NCI-H446 (cell line): Measurements from ENCODE around the gene DMBX1.
A peak's percentile ranks its signal among the peaks of the same experiment; 100 is the strongest.

Source experiments
- DNase-seq, 2 experiments: peaks; one replicate each; lab custom pipeline; 2025; lab: John Stamatoyannopoulos, UW

Gene DMBX1

GRCh38 chr1:46525253-46525983 is 35.8 kb downstream of the DMBX1 start:
- DNase-seq: peak in 1 of 2 experiments; percentile 44

DNA sequence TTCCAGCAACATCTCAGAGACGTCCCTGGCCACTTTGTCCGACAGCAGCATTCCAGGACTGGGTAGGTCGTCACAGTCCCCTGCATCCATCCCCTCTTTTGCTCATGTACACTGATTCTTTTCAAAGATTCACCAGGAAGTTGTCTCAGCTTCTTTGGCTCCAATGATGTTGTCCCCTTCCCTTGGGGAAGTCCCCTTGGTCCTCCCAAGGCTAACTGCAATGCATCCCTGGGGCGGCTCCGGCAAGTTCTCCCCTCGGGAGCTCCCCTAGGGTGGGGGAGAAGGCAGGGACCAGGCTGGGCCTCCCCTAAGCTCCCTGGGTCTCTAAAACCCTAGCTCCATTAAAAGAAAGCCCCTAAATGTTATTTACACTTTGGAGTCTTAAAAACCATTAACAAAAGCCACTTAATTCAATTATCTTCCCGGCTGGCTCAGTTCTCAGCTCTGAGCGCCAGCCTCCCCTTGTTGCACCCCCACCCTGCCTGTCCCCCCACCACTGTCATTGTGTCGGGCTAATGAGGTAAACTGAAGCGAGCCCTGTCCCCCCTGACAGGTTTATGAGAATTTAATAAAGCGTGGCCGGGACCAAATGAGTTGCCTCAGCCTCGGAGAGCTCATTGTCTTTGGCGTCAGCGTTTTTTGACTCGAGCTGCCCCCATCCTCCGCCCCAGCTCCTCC is 36.5 kb downstream of the DMBX1 start:
- no peak for DNase-seq

DNA sequence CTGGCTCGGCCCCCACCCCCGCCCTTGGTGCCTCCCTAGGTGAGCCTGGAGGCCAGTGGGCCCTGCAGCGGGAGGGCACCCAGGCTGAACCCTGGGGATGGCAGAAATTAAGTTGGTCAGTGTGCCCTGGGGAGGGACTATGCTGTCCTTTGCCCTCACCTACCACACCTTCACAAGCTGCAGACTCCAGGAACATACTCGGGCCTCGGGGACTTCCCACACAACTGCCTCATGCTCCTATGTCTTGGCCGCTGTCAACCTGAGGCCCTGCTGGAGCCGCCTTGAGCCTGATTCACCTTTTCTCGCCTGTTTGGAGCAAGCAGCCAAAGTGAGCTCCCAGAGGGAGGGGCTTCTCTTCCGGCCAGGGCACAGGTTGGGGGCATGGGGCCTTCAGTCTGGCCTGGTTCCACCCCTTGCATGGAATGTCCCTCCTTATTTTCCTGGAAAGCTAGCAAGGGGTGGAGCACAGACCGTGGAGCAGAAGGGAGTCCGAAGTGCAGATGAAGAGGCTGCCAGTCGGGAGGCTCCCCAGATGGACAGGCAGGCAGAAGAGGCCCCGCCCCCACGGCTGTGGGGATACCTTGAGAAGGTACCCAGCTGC is 37.2 kb downstream of the DMBX1 start:
- no peak for DNase-seq

DNA sequence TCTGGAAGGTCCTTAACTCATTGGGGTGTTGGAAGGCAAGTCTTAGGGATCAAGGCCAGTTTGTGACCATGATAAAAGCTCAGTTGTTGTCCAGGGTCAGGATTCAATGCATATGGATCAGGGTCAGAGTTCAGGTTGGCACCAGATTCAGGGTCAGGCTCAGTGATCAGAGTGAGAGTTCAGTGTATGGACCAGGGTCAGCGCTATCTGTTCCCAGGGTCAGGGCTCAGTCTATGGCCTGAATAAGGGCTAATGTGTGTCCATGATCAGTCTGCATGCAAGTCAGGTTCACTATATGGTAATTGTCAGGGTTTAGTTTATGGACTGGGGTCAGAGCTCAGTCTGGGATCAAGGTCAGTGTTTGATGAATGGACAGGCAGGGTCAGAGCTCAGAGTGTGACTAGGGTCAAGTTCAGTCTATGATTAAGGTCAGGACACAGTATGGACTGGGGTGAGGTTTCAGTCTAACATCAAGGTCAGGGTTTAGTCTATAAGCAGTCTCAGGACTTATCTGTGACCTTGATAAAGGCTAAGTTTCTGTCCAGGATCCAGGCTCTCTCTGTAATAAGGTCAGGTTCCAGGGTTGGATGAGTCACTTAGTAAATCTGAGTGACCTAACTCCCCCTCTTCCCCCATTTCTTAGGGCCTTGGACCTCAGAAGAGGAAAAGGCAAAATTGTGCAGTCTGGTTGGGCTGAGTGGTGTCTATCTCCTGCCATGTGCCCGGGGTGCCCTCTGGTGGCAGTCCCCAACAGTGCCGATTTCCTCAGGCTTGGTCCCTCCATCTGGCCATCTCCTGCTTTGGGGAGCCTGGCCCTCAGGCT is 38.0 kb downstream of the DMBX1 start:
- DNase-seq: peak; percentile 53 to 84

DNA sequence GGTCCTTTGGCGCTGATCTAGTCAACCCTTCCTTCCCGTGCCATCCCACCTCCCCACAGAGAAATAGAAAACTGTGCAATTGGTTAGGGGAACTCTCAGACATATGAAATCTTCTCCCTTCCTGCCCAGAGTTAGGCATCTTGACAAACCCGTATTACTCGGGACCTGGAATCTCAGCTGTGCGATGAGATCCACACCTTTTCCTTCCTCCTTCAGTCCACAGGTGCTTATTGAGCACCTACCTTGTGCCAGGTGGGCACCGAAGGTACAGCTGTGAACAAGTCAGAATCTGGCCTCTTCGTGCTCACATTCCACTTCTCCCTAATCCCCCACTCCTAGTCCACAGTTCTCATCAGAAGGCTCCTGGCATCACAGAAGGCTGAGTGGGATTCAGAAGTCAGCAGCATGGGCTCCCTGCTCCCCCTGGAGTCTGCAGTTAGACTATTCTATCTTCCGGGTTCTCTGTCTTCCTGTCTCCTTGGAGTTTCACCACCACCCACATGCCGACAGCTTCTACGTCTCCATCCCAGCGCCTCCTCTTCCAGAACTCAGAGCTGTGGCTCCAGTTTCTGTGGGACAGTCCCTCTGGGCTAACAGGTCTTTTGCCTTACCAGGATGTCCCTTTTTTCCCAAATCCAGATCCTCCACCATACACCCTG is 38.8 kb downstream of the DMBX1 start:
- peak; percentile 23 to 53 for DNase-seq

DNA sequence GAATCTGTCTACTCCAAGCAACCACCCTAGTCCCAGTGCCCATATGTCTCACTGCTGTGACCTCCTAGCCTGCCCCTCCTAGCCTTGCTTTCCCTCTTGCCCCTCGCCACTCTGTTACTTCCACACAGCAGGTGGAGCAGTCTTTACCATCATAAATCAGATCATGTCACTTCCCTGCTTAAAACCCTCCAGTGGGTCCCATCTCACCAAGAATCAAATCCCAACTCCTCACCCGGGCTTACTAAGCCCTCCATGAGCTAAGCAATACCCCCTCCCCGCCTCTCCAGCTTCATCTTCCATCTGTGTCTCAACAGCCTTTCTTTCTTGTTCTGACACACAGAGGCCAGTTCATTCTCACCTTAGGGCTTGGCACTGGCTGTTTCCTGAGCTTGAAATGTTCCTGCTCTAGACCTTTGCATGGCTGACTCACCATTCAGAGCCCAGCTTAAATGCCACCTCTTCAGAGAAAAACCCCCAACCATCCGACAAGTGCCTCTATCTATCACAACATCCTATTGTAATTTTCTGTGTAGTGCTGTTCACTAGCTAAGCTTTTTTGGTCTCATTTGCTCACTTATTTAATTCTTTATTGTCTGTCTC is 39.5 kb downstream of the DMBX1 start:
- DNase-seq: no peak

DNA sequence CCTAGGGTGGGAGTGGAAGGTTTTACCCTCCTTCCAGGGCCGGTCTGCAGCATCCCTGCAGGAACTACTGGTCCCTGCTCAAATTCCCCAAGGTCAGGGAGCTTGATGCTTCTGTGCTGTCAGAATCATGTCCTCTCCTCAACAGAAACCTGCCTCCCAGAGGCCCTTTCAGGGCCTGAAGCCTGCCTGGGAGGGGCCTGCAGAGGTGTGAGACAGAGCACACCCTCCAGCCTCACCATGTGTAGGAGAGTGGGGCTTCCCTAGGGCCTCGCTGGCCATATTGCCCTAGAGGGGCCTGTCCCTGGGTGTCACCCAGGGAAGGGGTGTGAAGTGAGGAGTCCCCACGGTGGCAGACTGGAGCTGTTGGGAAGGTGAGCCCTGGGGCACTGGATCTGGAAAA is 40.7 kb downstream of the DMBX1 start:
- no peak for DNase-seq

DNA sequence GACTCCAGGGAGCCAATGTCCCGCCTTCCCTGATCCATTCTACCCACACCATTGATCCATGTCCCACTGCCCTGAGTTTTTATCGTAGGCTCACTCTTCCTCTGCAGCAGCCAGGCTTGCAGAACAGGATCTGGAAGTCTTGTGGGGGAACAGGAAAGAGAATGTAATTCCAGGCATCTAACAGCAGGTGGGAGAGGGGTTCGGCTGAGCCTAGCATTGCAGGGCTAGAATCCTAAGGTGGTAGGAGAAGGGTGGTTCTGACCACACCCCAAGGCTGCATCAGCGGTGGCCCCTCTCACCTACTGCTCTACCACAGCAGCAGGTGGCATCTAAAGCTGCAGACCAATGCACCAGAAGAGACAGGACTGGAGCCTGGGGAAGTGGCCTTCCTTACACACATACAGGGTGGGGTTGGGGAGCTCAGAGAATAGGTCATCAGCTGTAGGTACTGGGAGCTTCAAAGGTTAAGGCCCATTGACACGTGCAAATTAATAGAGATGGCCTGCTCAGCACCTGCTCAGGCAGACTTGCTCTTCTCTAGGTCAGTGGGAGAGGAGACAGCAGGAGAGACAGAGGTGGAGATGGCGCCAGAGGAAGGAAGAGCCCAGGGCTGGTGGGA is 41.3 kb downstream of the DMBX1 start:
- no peak for DNase-seq

GRCh38 chr1:46532095-46532494 is 42.5 kb downstream of the DMBX1 start:
- DNase-seq: no peak

DNA sequence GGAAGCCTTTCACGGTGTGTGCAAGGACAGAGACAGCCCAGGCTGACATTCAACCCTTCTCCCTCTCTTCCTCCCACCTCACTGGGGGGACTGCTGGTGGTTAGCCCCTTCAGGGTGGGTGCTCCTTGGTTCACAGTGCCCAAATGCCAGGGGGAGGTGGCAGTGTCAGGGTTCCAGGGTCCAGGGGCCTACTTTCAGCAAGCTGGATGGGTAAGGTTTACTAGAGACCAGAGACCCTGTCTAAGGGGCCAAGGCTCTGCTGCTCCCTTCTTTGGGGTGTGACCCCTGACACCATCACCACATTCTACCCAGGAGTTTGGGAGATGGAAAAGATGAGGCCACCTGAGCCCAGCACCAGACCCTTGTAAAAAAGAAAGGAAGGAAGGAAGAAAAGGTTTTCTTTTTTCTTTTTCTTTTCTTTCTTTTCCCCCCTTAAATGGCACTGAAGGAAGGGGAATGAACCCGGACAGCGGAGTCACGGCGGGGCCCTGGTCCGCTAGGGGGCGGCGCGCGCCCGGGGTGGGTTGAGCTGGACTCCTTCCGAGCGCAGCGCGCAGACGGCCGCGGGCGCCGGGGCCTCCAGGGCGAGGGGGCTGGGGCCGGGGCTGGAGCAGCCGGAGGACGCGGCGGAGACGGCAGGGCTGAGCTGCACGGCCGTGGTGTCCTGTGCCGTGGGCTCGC is 43.0 kb downstream of the DMBX1 start:
- DNase-seq: peak in 1 of 2 experiments; percentile 62

GRCh38 chr1:46533179-46533864 is 43.7 kb downstream of the DMBX1 start:
- DNase-seq: no peak

- no peak for DNase-seq
These were observed 45.4 kb downstream of the DMBX1 start for GRCh38 chr1:46535063-46535462.

DNA sequence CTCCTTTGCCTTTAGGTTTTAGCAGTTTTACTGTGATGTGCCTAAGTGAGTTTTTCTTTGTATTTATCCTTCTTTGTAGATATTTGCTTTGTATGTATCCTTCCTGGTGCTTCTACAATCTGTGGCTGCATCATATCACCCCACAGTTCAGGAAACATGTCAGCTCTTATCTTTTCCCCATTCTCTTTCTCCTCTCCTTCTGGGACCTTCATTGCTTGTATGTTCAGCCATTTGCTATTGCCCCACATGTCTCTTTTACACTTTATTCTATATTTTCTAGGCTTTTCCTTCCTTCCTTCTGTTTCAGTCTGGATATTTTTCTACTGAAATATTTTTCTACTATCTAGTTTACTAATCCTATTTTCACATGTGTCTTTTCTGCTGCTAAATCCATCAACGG is 46.9 kb downstream of the DMBX1 start:
- DNase-seq: no peak

DNA sequence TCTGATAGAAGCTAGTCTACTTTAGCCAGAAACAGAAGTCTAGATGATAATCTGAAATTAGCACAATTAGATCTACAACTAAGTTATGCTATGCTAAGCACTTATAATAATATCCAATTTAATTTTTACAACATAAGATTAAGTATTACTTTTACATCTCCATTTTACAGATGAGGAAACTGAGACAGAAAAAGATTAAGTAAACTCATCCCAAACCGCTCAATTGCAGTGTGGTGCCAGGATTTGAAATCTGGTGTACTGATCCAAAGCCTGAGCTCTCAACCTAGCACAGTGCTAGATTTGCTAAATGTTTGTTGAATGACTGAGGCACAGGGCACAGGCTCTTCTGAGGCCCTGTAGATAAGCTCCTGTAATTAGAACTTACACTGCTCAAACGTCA is 48.0 kb downstream of the DMBX1 start:
- DNase-seq: no peak

DNA sequence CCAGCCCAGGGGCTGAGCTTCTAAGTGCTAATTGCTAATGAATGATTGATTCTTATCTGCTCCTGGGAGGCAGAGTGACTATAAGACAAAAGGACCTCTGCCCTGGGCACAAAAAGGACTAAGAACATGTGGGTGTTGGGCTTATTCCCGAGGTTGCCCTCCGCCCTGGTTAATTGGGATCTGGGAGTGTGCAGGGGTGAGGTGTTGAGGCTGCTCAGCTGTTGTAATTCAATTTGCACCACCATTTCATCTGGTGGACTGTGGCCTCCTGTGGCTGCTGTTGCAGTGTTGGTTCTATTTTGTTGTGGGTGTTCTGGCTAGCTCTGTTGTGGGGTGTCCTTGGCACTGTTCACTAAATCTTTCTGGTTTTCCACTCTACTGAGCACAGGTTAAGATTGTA is 48.5 kb downstream of the DMBX1 start:
- DNase-seq: no peak
